ENCODE data around the gene CCDC77. TPM values are rescaled to one million over a fixed set of nuclear protein-coding genes. Genes with fewer than 3 reads are reported as not detected.

The CCDC77 gene
- total and polyA plus RNA-seq, 3 experiments from 2014 or later, result 5.9 to 14.7 (median 14.0) TPM

DNA sequence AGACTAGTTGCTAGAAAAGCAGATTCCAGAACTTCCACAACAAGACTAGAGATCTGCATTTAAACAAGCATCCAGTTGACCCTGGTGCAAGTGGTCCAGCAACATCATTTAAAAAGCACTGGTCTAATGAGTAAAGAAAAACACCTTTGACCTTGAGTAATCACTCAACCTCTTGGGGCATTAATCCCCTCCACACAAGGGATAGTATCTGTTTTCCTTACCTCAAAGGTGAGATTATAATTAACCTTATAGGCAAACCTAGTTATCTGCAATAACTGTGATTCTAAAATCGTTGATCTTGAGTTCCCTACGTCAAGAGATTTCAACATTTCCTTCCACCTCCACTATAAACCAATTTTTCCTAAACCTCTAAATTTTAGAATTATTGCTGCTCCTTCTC lies 13.4 kb upstream of the CCDC77 start:
- peaks cover 0 to 6% of the 10 kb centered on the region in 2 donors for H3K27me3 Mint-ChIP-seq
- no peak for DNase-seq
- peaks cover 15% of the 10 kb centered on the region for H3K36me3 ChIP-seq (ENCODE audit: insufficient read depth, low read length)
- no peaks in the 10 kb centered on the region for H3K9me3 ChIP-seq (ENCODE audit: low read length)
- H3K4me3 Mint-ChIP-seq, result peak overlapping the region; percentile 93 to 100 (median 97)
- peaks cover 46% of the 10 kb centered on the region for H3K4me1 ChIP-seq (ENCODE audit: insufficient read depth, low read length)
- CTCF ChIA-PET, result no interaction called here
- no peaks in the 10 kb centered on the region for H3K27me3 ChIP-seq (ENCODE audit: insufficient read depth, low read length, poor library complexity, severe bottlenecking)
- POLR2A ChIA-PET, result interaction anchor here (2.9 kb wide), 1 partner anchor 13 kb away, joined by 33 read pairs; the partner anchor contains the start of gene CCDC77
- peaks cover 9 to 47% (median 12%) of the 10 kb centered on the region in 3 donors for H3K36me3 Mint-ChIP-seq
- peaks cover 0 to 3% (median 0%) of the 10 kb centered on the region in 5 donors for H3K9me3 Mint-ChIP-seq
- H3K4me3 ChIP-seq (ENCODE audit: low read length), result peak overlapping the region; percentile 78
- H3K27ac ChIP-seq (ENCODE audit: low read depth, low read length), result peak overlapping the region; percentile 94
- H3K27ac Mint-ChIP-seq, result peak overlapping the region; percentile 98 to 100 (median 99)
- H3K4me1 Mint-ChIP-seq, result peaks cover 47 to 65% (median 65%) of the 10 kb centered on the region in 3 donors

DNA sequence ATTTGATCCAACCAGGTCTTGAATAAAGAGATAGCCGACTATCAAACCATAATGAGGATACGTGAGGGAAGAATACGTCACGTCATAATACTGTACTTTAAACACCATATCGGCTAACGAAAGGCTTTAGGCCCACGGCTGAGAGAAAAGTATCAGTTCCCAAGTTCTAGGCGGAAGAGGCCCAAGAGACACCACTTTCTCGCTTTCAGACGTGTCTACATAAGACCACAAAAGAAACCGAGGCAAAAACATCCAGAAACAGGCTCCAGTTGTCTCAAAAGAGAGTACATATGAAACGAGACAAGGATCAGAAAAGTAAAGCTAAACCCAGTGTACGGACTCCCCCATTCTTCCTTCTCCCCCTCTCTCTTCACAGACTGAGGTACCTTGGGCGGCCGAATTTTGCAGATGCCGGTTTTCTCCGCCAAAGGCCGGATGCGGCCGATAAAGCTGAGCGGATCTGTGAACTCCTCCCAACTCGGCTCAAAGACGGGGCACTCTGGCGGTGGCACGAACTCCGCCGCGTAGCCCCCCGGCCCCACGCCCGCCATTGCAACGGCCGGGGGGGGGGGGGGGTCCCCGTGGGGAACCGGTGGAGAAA lies 12.8 kb upstream of the CCDC77 start:
- H3K27ac Mint-ChIP-seq, result peak overlapping the region; percentile 98 to 100 (median 99)
- H3K4me3 Mint-ChIP-seq, result peak overlapping the region; percentile 93 to 100 (median 97)
- H3K4me1 Mint-ChIP-seq, result peaks cover 44 to 62% (median 60%) of the 10 kb centered on the region in 3 donors
- H3K4me3 ChIP-seq (ENCODE audit: low read length), result peak overlapping the region; percentile 78
- no peaks in the 10 kb centered on the region for H3K27me3 ChIP-seq (ENCODE audit: insufficient read depth, low read length, poor library complexity, severe bottlenecking)
- DNase-seq, result peak; percentile 50 to 80 (median 70)
- peaks cover 9 to 41% (median 9%) of the 10 kb centered on the region in 3 donors for H3K36me3 Mint-ChIP-seq
- POLR2A ChIA-PET, result interaction anchor here (0.6 to 2.9 kb wide), 5 partner anchors 10 to 1670 kb away, joined by 3 to 33 read pairs (median 4); partner anchors contain the start of gene CCDC77
- peak overlapping the region; percentile 94 for H3K27ac ChIP-seq (ENCODE audit: low read depth, low read length)
- H3K4me1 ChIP-seq (ENCODE audit: insufficient read depth, low read length), result peaks cover 46% of the 10 kb centered on the region
- peaks cover 0 to 6% of the 10 kb centered on the region in 2 donors for H3K27me3 Mint-ChIP-seq
- peaks cover 11% of the 10 kb centered on the region for H3K36me3 ChIP-seq (ENCODE audit: insufficient read depth, low read length)
- peaks cover 0 to 3% (median 0%) of the 10 kb centered on the region in 5 donors for H3K9me3 Mint-ChIP-seq
- H3K9me3 ChIP-seq (ENCODE audit: low read length), result no peaks in the 10 kb centered on the region
- CTCF ChIA-PET, result interaction anchor here (3.7 kb wide), 1 partner anchor 12 kb away, joined by 25 read pairs; the partner anchor contains the start of gene CCDC77

DNA sequence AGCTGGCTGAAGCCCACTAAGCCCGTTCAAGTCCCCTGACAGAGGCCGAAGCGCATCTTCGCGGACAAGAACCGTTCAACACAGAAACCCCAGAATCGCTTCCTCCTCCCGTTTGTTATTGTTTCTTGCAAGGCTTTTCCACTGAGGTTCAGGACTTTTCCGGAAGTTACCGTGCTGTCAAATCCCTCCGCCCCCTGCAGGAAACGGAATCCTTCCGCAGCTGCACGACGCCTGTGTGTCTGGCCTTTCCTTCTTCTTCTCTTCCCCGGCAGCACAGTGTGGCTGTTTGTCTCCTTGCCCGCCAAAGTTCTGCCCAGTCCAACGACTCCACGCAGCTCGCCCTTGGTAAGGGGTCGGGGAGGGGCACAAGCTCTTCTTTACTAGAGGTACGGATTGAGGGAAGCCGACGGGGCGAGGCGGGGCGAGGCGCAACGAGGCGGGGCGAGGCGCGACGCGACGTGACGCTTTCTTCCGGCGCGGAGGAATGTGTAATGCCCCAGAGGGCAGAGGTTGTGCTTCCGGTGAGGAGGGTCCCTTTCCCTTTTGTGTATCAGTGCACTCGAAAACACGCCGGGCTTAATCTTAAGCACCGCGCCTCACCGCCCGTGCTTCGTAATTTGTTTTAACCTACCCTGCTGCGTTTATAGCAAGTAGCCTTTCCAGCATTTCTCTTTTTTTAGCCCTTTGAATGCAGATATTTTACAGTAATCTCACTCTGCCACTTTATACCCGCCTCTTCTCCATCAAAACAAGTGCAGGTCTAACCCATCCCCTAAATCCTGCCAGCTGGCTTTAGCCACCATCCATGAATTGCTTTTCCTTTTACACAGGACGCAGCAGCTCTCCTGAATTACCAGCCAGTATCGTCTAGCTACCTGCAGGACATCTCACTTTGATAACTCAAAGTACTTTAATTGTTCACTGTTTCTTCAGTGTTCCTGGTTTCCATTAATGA lies 12.0 kb upstream of the CCDC77 start, which contains the start of gene KDM5A:
Gene KDM5A (minus strand): TSS at position 179 of the 955 bp plus-strand sequence. CDS start 229 bp downstream, outside the sequence.
- Mint-ChIP-seq H3K36me3 (peaks cover 5 to 34% (median 5%) of the 10 kb centered on the region in 3 donors), H3K27me3 (peaks cover 0 to 6% of the 10 kb centered on the region in 2 donors), H3K27ac (peak within 1 kb of the TSS; percentile 98 to 100 (median 99)), H3K9me3 (peaks cover 0 to 3% (median 0%) of the 10 kb centered on the region in 5 donors), H3K4me3 (peak within 1 kb of the TSS; percentile 93 to 100 (median 97)), H3K4me1 (peaks cover 40 to 55% (median 53%) of the 10 kb centered on the region in 3 donors)
- Histone ChIP-seq H3K36me3 (ENCODE audit: insufficient read depth, low read length) (peaks cover 3% of the 10 kb centered on the region), H3K4me3 (ENCODE audit: low read length) (peak within 1 kb of the TSS; percentile 78), H3K9me3 (ENCODE audit: low read length) (no peaks in the 10 kb centered on the region), H3K27ac (ENCODE audit: low read depth, low read length) (peak within 1 kb of the TSS; percentile 94), H3K27me3 (ENCODE audit: insufficient read depth, low read length, poor library complexity, severe bottlenecking) (no peaks in the 10 kb centered on the region), H3K4me1 (ENCODE audit: insufficient read depth, low read length) (peaks cover 44% of the 10 kb centered on the region)
- CTCF ChIA-PET, result interaction anchor here (3.7 kb wide), 1 partner anchor 12 kb away, joined by 25 read pairs; the partner anchor contains the start of gene CCDC77
- peak; percentile 86 to 94 (median 92) for DNase-seq
- POLR2A ChIA-PET, result interaction anchor here (0.6 to 2.9 kb wide), 5 partner anchors 11 to 174 kb away, joined by 3 to 33 read pairs (median 4); partner anchors contain the start of gene CCDC77

- H3K9me3 Mint-ChIP-seq, result no peaks in the 10 kb centered on the region
- H3K27me3 Mint-ChIP-seq, result no peaks in the 10 kb centered on the region
- CTCF ChIA-PET, result interaction anchor here (1.1 to 2.9 kb wide), 6 partner anchors 11 to 146 kb away, joined by 3 to 25 read pairs (median 3); partner anchors contain the start of gene KDM5A
- H3K36me3 ChIP-seq (ENCODE audit: insufficient read depth, low read length), result no peaks in the 10 kb centered on the region
- H3K4me1 ChIP-seq (ENCODE audit: insufficient read depth, low read length), result peaks cover 14% of the 10 kb centered on the region
- DNase-seq, result no peak
- POLR2A ChIA-PET, result interaction anchor here (0.6 to 3.6 kb wide), 3 partner anchors 12 to 591 kb away, joined by 3 to 33 read pairs (median 4); partner anchors contain the start of gene KDM5A
- no peaks in the 10 kb centered on the region for H3K9me3 ChIP-seq (ENCODE audit: low read length)
- H3K27me3 ChIP-seq (ENCODE audit: insufficient read depth, low read length, poor library complexity, severe bottlenecking), result no peaks in the 10 kb centered on the region
- H3K27ac Mint-ChIP-seq, result no peak overlapping the region
- H3K4me1 Mint-ChIP-seq, result no peaks in the 10 kb centered on the region
- H3K4me3 ChIP-seq (ENCODE audit: low read length), result peak overlapping the region; percentile 90
- H3K36me3 Mint-ChIP-seq, result peaks cover 0 to 6% (median 2%) of the 10 kb centered on the region in 3 donors
- no peak overlapping the region for H3K27ac ChIP-seq (ENCODE audit: low read depth, low read length)
- H3K4me3 Mint-ChIP-seq, result no peak overlapping the region
Observed at GRCh38 chr12:400828-401227, 616 bp upstream of the CCDC77 start.

GRCh38 chr12:402029-402389 lies 565 bp downstream of the CCDC77 start:
- Histone ChIP-seq H3K27ac (ENCODE audit: low read depth, low read length) (peak overlapping the region; percentile 62), H3K27me3 (ENCODE audit: insufficient read depth, low read length, poor library complexity, severe bottlenecking) (no peaks in the 10 kb centered on the region), H3K36me3 (ENCODE audit: insufficient read depth, low read length) (no peaks in the 10 kb centered on the region), H3K9me3 (ENCODE audit: low read length) (no peaks in the 10 kb centered on the region), H3K4me1 (ENCODE audit: insufficient read depth, low read length) (peaks cover 14% of the 10 kb centered on the region), H3K4me3 (ENCODE audit: low read length) (peak overlapping the region; percentile 90)
- Mint-ChIP-seq H3K36me3 (peaks cover 0 to 14% (median 2%) of the 10 kb centered on the region in 3 donors), H3K4me3 (no peak overlapping the region), H3K9me3 (no peaks in the 10 kb centered on the region), H3K27ac (no peak overlapping the region), H3K4me1 (no peaks in the 10 kb centered on the region), H3K27me3 (peaks cover 0 to 1% of the 10 kb centered on the region in 2 donors)
- ChIA-PET POLR2A (interaction anchor here (3.6 kb wide), 1 partner anchor 13 kb away, joined by 33 read pairs; the partner anchor contains the start of gene KDM5A), CTCF (interaction anchor here (1.4 to 2.9 kb wide), 4 partner anchors 12 to 54 kb away, joined by 3 to 25 read pairs (median 5); partner anchors contain the start of gene KDM5A)
- DNase-seq, result no peak

DNA sequence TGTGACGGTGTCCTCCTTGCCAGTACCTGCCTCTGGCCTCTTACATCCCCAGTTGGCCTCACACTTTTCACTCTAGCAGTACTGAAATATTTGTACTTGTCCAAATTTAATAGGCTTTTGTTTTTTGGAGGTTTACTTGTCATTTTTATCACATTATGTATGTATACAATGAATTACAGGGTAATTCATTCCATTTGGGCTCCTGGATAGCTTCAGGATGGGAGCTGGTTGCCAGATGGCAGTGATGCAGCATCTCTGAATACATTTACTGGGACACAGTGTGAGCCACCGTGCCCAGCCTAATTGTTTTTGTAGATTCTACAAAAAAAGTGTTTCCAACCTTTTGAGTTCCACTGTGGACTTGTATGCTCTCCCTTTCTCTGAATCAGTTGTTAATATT lies 13.4 kb downstream of the CCDC77 start:
- ChIA-PET POLR2A (no interaction called here), CTCF (no interaction called here)
- Mint-ChIP-seq H3K4me1 (no peaks in the 10 kb centered on the region), H3K36me3 (peaks cover 23 to 57% (median 25%) of the 10 kb centered on the region in 3 donors), H3K27me3 (no peaks in the 10 kb centered on the region), H3K9me3 (no peaks in the 10 kb centered on the region), H3K4me3 (no peak overlapping the region), H3K27ac (no peak overlapping the region)
- Histone ChIP-seq H3K27me3 (ENCODE audit: insufficient read depth, low read length, poor library complexity, severe bottlenecking) (no peaks in the 10 kb centered on the region), H3K27ac (ENCODE audit: low read depth, low read length) (no peak overlapping the region), H3K4me3 (ENCODE audit: low read length) (no peak overlapping the region), H3K9me3 (ENCODE audit: low read length) (no peaks in the 10 kb centered on the region), H3K4me1 (ENCODE audit: insufficient read depth, low read length) (no peaks in the 10 kb centered on the region), H3K36me3 (ENCODE audit: insufficient read depth, low read length) (peaks cover 14% of the 10 kb centered on the region)
- DNase-seq, result no peak

DNA sequence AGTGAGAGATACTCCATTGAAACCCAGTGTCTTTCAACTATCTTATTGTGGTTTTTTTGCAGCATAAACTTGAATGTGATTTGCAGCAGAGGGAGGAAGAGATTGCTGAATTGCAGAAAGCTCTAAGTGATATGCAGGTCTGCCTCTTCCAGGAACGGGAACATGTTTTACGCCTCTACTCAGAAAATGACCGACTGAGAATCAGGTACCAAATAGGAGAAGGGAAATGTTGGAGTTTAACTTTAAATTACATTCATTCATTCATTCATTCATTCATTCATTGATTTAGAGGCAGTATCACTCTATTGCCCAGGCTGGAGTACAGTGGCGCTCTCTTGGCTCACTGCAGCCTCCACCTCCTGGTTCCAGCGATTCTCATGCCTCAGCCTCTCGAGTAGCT lies 17.0 kb downstream of the CCDC77 start:
- no peaks in the 10 kb centered on the region for H3K4me1 Mint-ChIP-seq
- CTCF ChIA-PET, result interaction anchor here (0.7 kb wide), 1 partner anchor 128 kb away, joined by 3 read pairs; no protein-coding TSS in a partner anchor
- Histone ChIP-seq H3K36me3 (ENCODE audit: insufficient read depth, low read length) (peaks cover 11% of the 10 kb centered on the region), H3K4me1 (ENCODE audit: insufficient read depth, low read length) (no peaks in the 10 kb centered on the region), H3K9me3 (ENCODE audit: low read length) (no peaks in the 10 kb centered on the region), H3K27ac (ENCODE audit: low read depth, low read length) (no peak overlapping the region), H3K27me3 (ENCODE audit: insufficient read depth, low read length, poor library complexity, severe bottlenecking) (no peaks in the 10 kb centered on the region), H3K4me3 (ENCODE audit: low read length) (no peak overlapping the region)
- peak overlapping the region in 1 of 8 donors; percentile 63 for H3K27ac Mint-ChIP-seq
- H3K9me3 Mint-ChIP-seq, result no peaks in the 10 kb centered on the region
- no peaks in the 10 kb centered on the region for H3K27me3 Mint-ChIP-seq
- no peak overlapping the region for H3K4me3 Mint-ChIP-seq
- H3K36me3 Mint-ChIP-seq, result peaks cover 13 to 48% (median 20%) of the 10 kb centered on the region in 3 donors
- no peak for DNase-seq
- POLR2A ChIA-PET, result no interaction called here

All from CD8-positive, alpha-beta memory T cell (primary cell).